K562 (cell line): ENCODE measurements around the gene NFIC. TPM values are rescaled to one million over a fixed set of nuclear protein-coding genes. Genes with fewer than 3 reads are reported as not detected.
A peak's percentile ranks its signal among the peaks of the same experiment; 100 is the strongest.

Experiments used
- BHLHE40 ChIP-seq: IDR thresholded peaks from 2 replicates; pipeline ENCODE4 v1.6.1; 2011; ENCODE audit warnings: low read length, improper control_type of control experiment
- CAMTA2 ChIP-seq: fragments of 250-450 bp; sonication (Bioruptor Pico); conservative IDR thresholded peaks from 2 replicates; pipeline ENCODE4 v1.5.1; 2022
- CLOCK ChIP-seq: fragments of 250-450 bp; sonication (Bioruptor Pico); IDR thresholded peaks from 2 replicates; pipeline ENCODE4 v1.4.0; 2020; ENCODE audit warnings: mild to moderate bottlenecking, moderate library complexity, borderline replicate concordance
- CREB3L1 ChIP-seq: fragments of 450-650 bp; IDR thresholded peaks from 2 replicates; pipeline ENCODE4 v1.6.1; 2014; ENCODE audit warnings: low read depth, mild to moderate bottlenecking, moderate library complexity, borderline replicate concordance
- HEY1 ChIP-seq: fragments of 250-450 bp; sonication (Bioruptor Pico); IDR thresholded peaks from 2 replicates; pipeline ENCODE4 v1.5.0; 2020; ENCODE audit warnings: mild to moderate bottlenecking, moderate library complexity, borderline replicate concordance
- KAT2B ChIP-seq: IDR thresholded peaks from one replicate; pipeline ENCODE4 v1.6.1; 2012; ENCODE audit warnings: low read depth, mild to moderate bottlenecking, control low read depth, inconsistent platforms, low read length, moderate library complexity
- MBD2 ChIP-seq: sonication (generic); IDR thresholded peaks from 2 replicates; pipeline ENCODE4 v1.6.1; 2016; ENCODE audit warnings: low read depth, borderline replicate concordance
- MIER1 ChIP-seq: fragments of 450-650 bp; IDR thresholded peaks from 2 replicates; pipeline ENCODE4 v1.6.1; 2016; ENCODE audit warnings: antibody characterized with exemption, mild to moderate bottlenecking, low read depth
- NCOA4 ChIP-seq: fragments of 450-650 bp; IDR thresholded peaks from 2 replicates; pipeline ENCODE4 v1.6.1; 2018; ENCODE audit warnings: mild to moderate bottlenecking; ENCODE audit not compliant: partially characterized antibody
- NFIC ChIP-seq: fragments of 450-650 bp; IDR thresholded peaks from 2 replicates; pipeline ENCODE4 v1.6.1; 2017; ENCODE audit warnings: mild to moderate bottlenecking, inconsistent platforms
- RBM34 ChIP-seq: fragments of 200-400 bp; formaldehyde crosslinking; IDR thresholded peaks from 2 replicates; pipeline ENCODE4 v1.6.1; 2018; ENCODE audit warnings: low read length, borderline replicate concordance; ENCODE audit not compliant: insufficient read depth
- SAFB ChIP-seq: fragments of 200-400 bp; formaldehyde crosslinking; IDR thresholded peaks from 2 replicates; pipeline ENCODE4 v1.6.1; 2017; ENCODE audit warnings: low read depth, low read length, borderline replicate concordance
- SNIP1 ChIP-seq: fragments of 450-650 bp; IDR thresholded peaks from 2 replicates; pipeline ENCODE4 v1.7.1; 2017; ENCODE audit warnings: low read depth, mild to moderate bottlenecking
- SREBF2 ChIP-seq: sonication (generic); formaldehyde crosslinking; IDR thresholded peaks from 2 replicates; pipeline ENCODE4 v1.4.0; 2020; ENCODE audit warnings: mild to moderate bottlenecking, missing genetic modification reagents
- STAT5B ChIP-seq: fragments of 250-450 bp; sonication (Bioruptor Pico); IDR thresholded peaks from 2 replicates; pipeline ENCODE4 v1.8.0; 2021; ENCODE audit warnings: mild to moderate bottlenecking, inconsistent platforms
- SUPT5H ChIP-seq: fragments of 450-650 bp; IDR thresholded peaks from 2 replicates; pipeline ENCODE4 v1.6.1; 2016
- ZBTB49 ChIP-seq: sonication (generic); formaldehyde crosslinking; IDR thresholded peaks from 2 replicates; pipeline ENCODE4 v1.8.0; 2022; ENCODE audit warnings: missing genetic modification reagents, mild to moderate bottlenecking, borderline replicate concordance
- ZFPM2 ChIP-seq: fragments of 250-450 bp; sonication (Bioruptor Pico); IDR thresholded peaks from 2 replicates; pipeline ENCODE4 v1.5.1; 2022; ENCODE audit warnings: mild to moderate bottlenecking
- ZNF239 ChIP-seq: fragments of 250-450 bp; sonication (Bioruptor Pico); IDR thresholded peaks from 2 replicates; pipeline ENCODE4 v1.4.0; 2020; ENCODE audit warnings: mild to moderate bottlenecking
- ZNF324 ChIP-seq: fragments of 250-450 bp; sonication (Bioruptor Pico); IDR thresholded peaks from 2 replicates; pipeline ENCODE4 v1.4.0; 2020; ENCODE audit warnings: mild to moderate bottlenecking
- ZNF408 ChIP-seq: fragments of 250-450 bp; sonication (Bioruptor Pico); IDR thresholded peaks from 2 replicates; pipeline ENCODE4 v1.4.0; 2020; ENCODE audit warnings: low read depth, mild to moderate bottlenecking, moderate library complexity
- ZNF586 ChIP-seq: fragments of 450-650 bp; formaldehyde crosslinking; conservative IDR thresholded peaks from 2 replicates; pipeline ENCODE4 v1.4.0; 2020; ENCODE audit warnings: mild to moderate bottlenecking, moderate library complexity
- polyA plus RNA-seq, 8 experiments: library from polyadenylated mRNA; depleted of rRNA in 4 of 8; stranded (reverse) in 5 of 8; unstranded in 3 of 8; fragments of >200 nt; fragmentation: Nextera tagmentation in 2 of 8; fragmentation: Illumina TruSeq in 1 of 8; extraction: Ambion mirVana in 2 of 8; extraction: Trizol in 1 of 8; gene quantifications; 2 replicates each; pipeline versions ENCODE4 v1.2.1 to v1.2.3, GENCODE V29; 2011 to 2014; ENCODE audit warnings: inconsistent platforms in 1 of 8, missing spikeins in 1 of 8
- total RNA-seq, 7 experiments: library from RNA; depleted of rRNA in 6 of 7; stranded (reverse); fragments of >200 nt in 6 of 7; fragmentation: Illumina TruSeq in 2 of 7; extraction: Trizol in 2 of 7; gene quantifications; 2 replicates each; pipeline versions ENCODE4 v1.2.1 to v1.2.3, GENCODE V29; 2011 to 2021; ENCODE audit warnings: low replicate concordance in 1 of 7

NFIC gene
- total and polyA plus RNA-seq, 9 of the 15 experiments (the other 6 are each of a cell fraction or from before 2014, with no cell fraction given) = 0.71 to 62.1 (median 6.9) TPM

- TF ChIP-seq CREB3L1 = peak; percentile 95
- no peak for TF ChIP-seq ZNF408
- peak; percentile 79 for TF ChIP-seq MBD2
- no peak; the same call in 1 of the 2 replicates for TF ChIP-seq ZNF239 (CRISPR knock-in tag)
- TF ChIP-seq BHLHE40 = no peak; the same call in none of the 2 replicates
- no peak for TF ChIP-seq NCOA4
- TF ChIP-seq SUPT5H = peak; percentile 73
- TF ChIP-seq STAT5B (CRISPR knock-in tag) = no peak
- 0 out of 2 replicates have a peak, but pooled peaks have one; percentile 25 for TF ChIP-seq NFIC
- no peak for TF ChIP-seq ZFPM2 (CRISPR knock-in tag)
- TF ChIP-seq HEY1 (CRISPR knock-in tag) = no peak; the same call in 1 of the 2 replicates
- no peak for TF ChIP-seq CLOCK (CRISPR knock-in tag)
- TF ChIP-seq RBM34 = no peak
- TF ChIP-seq CAMTA2 (CRISPR knock-in tag) = no peak
- TF ChIP-seq KAT2B = no peak
- no peak for TF ChIP-seq MIER1
- no peak for TF ChIP-seq SAFB
- 0 out of 2 replicates have a peak, but pooled peaks have one; percentile 30 for TF ChIP-seq ZNF324
- TF ChIP-seq SNIP1 = no peak
- no peak for TF ChIP-seq SREBF2 (CRISPR knock-in tag)
- 0 out of 2 replicates have a peak, but pooled peaks have one; percentile 78 for TF ChIP-seq ZBTB49 (CRISPR knock-in tag)
- TF ChIP-seq ZNF586 (CRISPR knock-in tag) = no peak
Measured at GRCh38 chr19:3434630-3435553, 68.5 kb downstream of the NFIC start (continued).
